KOPT-K1 (cell line): ENCODE data around the gene GATM.

Experiments
- H3K27ac ChIP-seq: fragments of 200-600 bp; sonication (generic); 2 replicates; pipeline ENCODE4 v1.5.1; 2016; ENCODE audit warnings: antibody characterized with exemption, mild to moderate bottlenecking, low read depth, low read length; ENCODE audit not compliant: poor library complexity, severe bottlenecking
- H3K36me3 ChIP-seq: fragments of 200-600 bp; sonication (generic); 2 replicates; pipeline ENCODE4 v1.5.1; 2017; ENCODE audit warnings: antibody characterized with exemption, mild to moderate bottlenecking, low read length, moderate library complexity; ENCODE audit not compliant: insufficient read depth
- H3K9me3 ChIP-seq: fragments of 200-600 bp; sonication (generic); 2 replicates; pipeline ENCODE4 v1.5.1; 2017; ENCODE audit warnings: antibody characterized with exemption, low read length, mild to moderate bottlenecking; ENCODE audit not compliant: insufficient read depth, poor library complexity, severe bottlenecking

The GATM gene

GRCh38 chr15:45395943-45396342 is 17.6 kb upstream of the GATM start:
- H3K36me3 ChIP-seq: no peaks in the 10 kb centered on the region
- H3K9me3 ChIP-seq: no peaks in the 10 kb centered on the region
- H3K27ac ChIP-seq: no peak overlapping the region

GRCh38 chr15:45394681-45395080 is 16.3 kb upstream of the GATM start:
- Histone ChIP-seq H3K36me3 (no peaks in the 10 kb centered on the region), H3K27ac (no peak overlapping the region), H3K9me3 (no peaks in the 10 kb centered on the region)

- Histone ChIP-seq H3K27ac (no peak overlapping the region), H3K9me3 (no peaks in the 10 kb centered on the region), H3K36me3 (no peaks in the 10 kb centered on the region)
These were observed 15.5 kb upstream of the GATM start for GRCh38 chr15:45393851-45394250.

- Histone ChIP-seq H3K27ac (no peak overlapping the region), H3K9me3 (no peaks in the 10 kb centered on the region), H3K36me3 (no peaks in the 10 kb centered on the region)
These were observed 14.2 kb upstream of the GATM start for GRCh38 chr15:45392584-45392855.

- H3K27ac ChIP-seq: no peak overlapping the region
- H3K9me3 ChIP-seq: no peaks in the 10 kb centered on the region
- no peaks in the 10 kb centered on the region for H3K36me3 ChIP-seq
These were observed 13.6 kb upstream of the GATM start for GRCh38 chr15:45391746-45392583.

- Histone ChIP-seq H3K9me3 (no peaks in the 10 kb centered on the region), H3K36me3 (no peaks in the 10 kb centered on the region), H3K27ac (no peak overlapping the region)
These were observed 11.0 kb upstream of the GATM start for GRCh38 chr15:45389351-45389750.

GRCh38 chr15:45387380-45388007 is 9.2 kb upstream of the GATM start:
- Histone ChIP-seq H3K9me3 (no peaks in the 10 kb centered on the region), H3K36me3 (no peaks in the 10 kb centered on the region), H3K27ac (no peak overlapping the region)

GRCh38 chr15:45386974-45387373 is 8.6 kb upstream of the GATM start:
- Histone ChIP-seq H3K9me3 (no peaks in the 10 kb centered on the region), H3K27ac (no peak overlapping the region), H3K36me3 (no peaks in the 10 kb centered on the region)

GRCh38 chr15:45386420-45386819 is 8.1 kb upstream of the GATM start:
- Histone ChIP-seq H3K27ac (no peak overlapping the region), H3K36me3 (no peaks in the 10 kb centered on the region), H3K9me3 (no peaks in the 10 kb centered on the region)

GRCh38 chr15:45385590-45385989 is 7.2 kb upstream of the GATM start:
- Histone ChIP-seq H3K27ac (no peak overlapping the region), H3K9me3 (no peaks in the 10 kb centered on the region), H3K36me3 (no peaks in the 10 kb centered on the region)

- H3K27ac ChIP-seq: no peak overlapping the region
- no peaks in the 10 kb centered on the region for H3K9me3 ChIP-seq
- no peaks in the 10 kb centered on the region for H3K36me3 ChIP-seq
These were observed 6.4 kb upstream of the GATM start for GRCh38 chr15:45384700-45385099.

GRCh38 chr15:45378913-45379262 is 544 bp upstream of the GATM start:
- Histone ChIP-seq H3K27ac (no peak overlapping the region), H3K36me3 (no peaks in the 10 kb centered on the region), H3K9me3 (peaks cover 15% of the 10 kb centered on the region)

GRCh38 chr15:45377609-45378148 is 665 bp downstream of the GATM start:
- no peak overlapping the region for H3K27ac ChIP-seq
- H3K36me3 ChIP-seq: no peaks in the 10 kb centered on the region
- peaks cover 15% of the 10 kb centered on the region for H3K9me3 ChIP-seq

- no peaks in the 10 kb centered on the region for H3K36me3 ChIP-seq
- peaks cover 15% of the 10 kb centered on the region for H3K9me3 ChIP-seq
- no peak overlapping the region for H3K27ac ChIP-seq
These were observed 1.3 kb downstream of the GATM start for GRCh38 chr15:45376967-45377608.

GRCh38 chr15:45376300-45376928 is 1.9 kb downstream of the GATM start:
- Histone ChIP-seq H3K9me3 (peaks cover 15% of the 10 kb centered on the region), H3K27ac (no peak overlapping the region), H3K36me3 (no peaks in the 10 kb centered on the region)
